A673 (cell line): ENCODE data around the gene SYPL2. TPM values are rescaled to one million over a fixed set of nuclear protein-coding genes. Genes with fewer than 3 reads are reported as not detected.
"Not testable (repeated sequence)": the region's sequence is repeated elsewhere in the genome, so short reads cannot be mapped to it uniquely, and the experiment has no call there.

Experiments used
- BruUV-seq: library from RNA; stranded (reverse); fragments of 400-500 nt; replicated peaks from 2 replicates; lab custom pipeline; 2021; lab: Mats Ljungman, UMichigan
- CTCF ChIA-PET: fragments of 300-600 bp; sonication (Branson Sonifier 250); formaldehyde crosslinking; loops from one replicate; lab custom pipeline; 2022; ENCODE audit warnings: antibody characterized with exemption; lab: Charles Lee
- POLR2A ChIA-PET: fragments of 300-600 bp; sonication (Branson Sonifier 250); formaldehyde crosslinking; loops from one replicate; lab custom pipeline; 2022; ENCODE audit warnings: antibody characterized with exemption; ENCODE audit not compliant: low non-redundant PET; lab: Charles Lee
- DNase-seq: peaks from one replicate; pipeline ENCODE4 v3.0.0-alpha.2; 2015; ENCODE audit warnings: low spot score
- H3K27ac ChIP-seq: fragments of 200-600 bp; sonication (generic); 2 replicates; pipeline ENCODE4 v1.5.1; 2016; ENCODE audit warnings: mixed run types, low read depth, mild to moderate bottlenecking, mixed read lengths, antibody characterized with exemption, low read length; ENCODE audit not compliant: poor library complexity, severe bottlenecking
- H3K27me3 ChIP-seq: fragments of 200-600 bp; sonication (generic); replicated peaks from 2 replicates; pipeline ENCODE4 v1.6.1; 2017; ENCODE audit warnings: mixed run types, low read depth, mild to moderate bottlenecking, mixed read lengths, antibody characterized with exemption, low read length; ENCODE audit not compliant: insufficient read depth, poor library complexity
- H3K36me3 ChIP-seq: fragments of 200-600 bp; sonication (generic); 2 replicates; pipeline ENCODE4 v1.6.1; 2016; ENCODE audit warnings: mixed run types, mild to moderate bottlenecking, mixed read lengths, antibody characterized with exemption, low read length; ENCODE audit not compliant: insufficient read depth, poor library complexity, severe bottlenecking
- H3K4me1 ChIP-seq: fragments of 200-600 bp; sonication (generic); 2 replicates; pipeline ENCODE4 v1.6.1; 2017; ENCODE audit warnings: mixed run types, mild to moderate bottlenecking, mixed read lengths, antibody characterized with exemption, low read length; ENCODE audit not compliant: insufficient read depth, poor library complexity, severe bottlenecking
- H3K4me3 ChIP-seq: fragments of 200-600 bp; sonication (generic); 2 replicates; pipeline ENCODE4 v1.5.1; 2016; ENCODE audit warnings: low read depth, mixed run types, mild to moderate bottlenecking, mixed read lengths, low read length; ENCODE audit not compliant: poor library complexity, severe bottlenecking
- H3K9me3 ChIP-seq: fragments of 200-600 bp; sonication (generic); 2 replicates; pipeline ENCODE4 v1.6.1; 2016; ENCODE audit warnings: mixed run types, low read depth, mild to moderate bottlenecking, mixed read lengths, antibody characterized with exemption, low read length; ENCODE audit not compliant: poor library complexity, severe bottlenecking
- CTCF ChIP-seq: fragments of 300-800, 200-600 bp; sonication (generic); conservative IDR thresholded peaks from 2 replicates; pipeline ENCODE4 v1.5.1; 2017; ENCODE audit warnings: low read depth, mild to moderate bottlenecking, antibody characterized with exemption, low read length, moderate library complexity, mixed read lengths
- EZH2 ChIP-seq: fragments of 200-600 bp; sonication (generic); IDR thresholded peaks from 2 replicates; pipeline ENCODE4 v1.6.1; 2017; ENCODE audit warnings: borderline replicate concordance, low read depth, mild to moderate bottlenecking, mixed read lengths, antibody characterized with exemption, low read length; ENCODE audit not compliant: poor library complexity, severe bottlenecking
- intact Hi-C: fragments of 100-400 bp; cut with micrococcal nuclease; formaldehyde crosslinking; loops from one replicate; pipeline ENCODE4 v1.10.0; 2022; ENCODE audit not compliant: unreplicated experiment
- total RNA-seq: library from RNA; stranded (reverse); gene quantifications from 2 replicates; pipeline ENCODE4 v1.2.3, GENCODE V29; 2021

Gene SYPL2
- total RNA-seq, 1 experiment from 2014 or later: 0.13 TPM

- peaks cover 88% of the 10 kb centered on the region for H3K27me3 ChIP-seq
- TF ChIP-seq CTCF (no peak), EZH2 (no peak)
- DNase-seq: no peak
- ChIA-PET POLR2A (no interaction called here), CTCF (no interaction called here)
- intact Hi-C loops: no loop called here
- no peaks in the 10 kb centered on the region for H3K9me3 ChIP-seq
- H3K4me3 ChIP-seq: no peak overlapping the region
- BruUV-seq: no TSS peak
- no peaks in the 10 kb centered on the region for H3K36me3 ChIP-seq
- H3K4me1 ChIP-seq: peaks cover 15% of the 10 kb centered on the region
- H3K27ac ChIP-seq: no peak overlapping the region
Measured at GRCh38 chr1:109470245-109470644, 3.9 kb downstream of the SYPL2 start.

- no peak for DNase-seq
- Histone ChIP-seq H3K27ac (no peak overlapping the region), H3K4me3 (no peak overlapping the region), H3K4me1 (no peaks in the 10 kb centered on the region), H3K27me3 (peaks cover 89% of the 10 kb centered on the region), H3K9me3 (no peaks in the 10 kb centered on the region), H3K36me3 (no peaks in the 10 kb centered on the region)
- BruUV-seq: no TSS peak
- CTCF ChIA-PET: no interaction called here
- intact Hi-C loops: no loop called here
- TF ChIP-seq EZH2: no peak
- TF ChIP-seq CTCF: no peak
- POLR2A ChIA-PET: no interaction called here
Measured at GRCh38 chr1:109472779-109473178, 6.4 kb downstream of the SYPL2 start.

DNA sequence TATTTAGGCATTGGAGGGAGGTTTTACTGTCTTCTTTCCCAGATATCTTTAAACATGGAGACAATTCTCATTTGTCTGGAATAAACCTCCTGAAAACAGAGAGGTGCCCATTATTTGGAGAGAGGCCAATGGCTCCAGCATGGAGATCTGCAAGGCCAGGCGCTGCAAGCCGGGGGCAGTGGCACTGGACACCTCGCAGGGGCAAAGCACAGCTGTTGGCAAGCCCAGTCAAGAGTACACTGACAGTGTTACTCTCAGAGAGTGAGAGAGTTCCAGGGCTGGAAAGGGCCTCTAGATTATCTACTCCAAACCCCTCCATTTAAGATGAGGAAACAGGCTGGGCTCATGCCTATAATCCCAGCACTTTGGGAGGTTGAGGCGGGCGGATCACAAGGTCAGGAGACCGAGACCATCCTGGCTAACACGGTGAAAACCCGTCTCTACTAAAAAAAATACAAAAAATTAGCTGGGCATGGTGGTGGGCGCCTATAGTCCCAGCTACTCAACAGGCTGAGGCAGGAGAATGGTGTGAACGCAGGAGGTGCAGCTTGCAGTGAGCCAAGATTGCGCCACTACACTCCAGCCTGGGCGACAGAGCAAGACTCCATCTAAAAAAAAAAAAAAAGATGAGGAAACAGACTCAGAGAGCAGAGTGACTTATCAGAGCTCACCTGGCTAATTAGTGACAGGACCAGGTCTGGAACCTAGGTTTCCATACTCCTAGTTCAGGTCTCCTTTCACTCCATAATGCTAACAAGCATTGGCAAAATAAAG is 7.1 kb downstream of the SYPL2 start:
- BruUV-seq, H3K9me3 ChIP-seq, POLR2A ChIA-PET, DNase-seq, H3K36me3 ChIP-seq, intact Hi-C loops, H3K4me1 ChIP-seq, H3K27ac ChIP-seq, H3K4me3 ChIP-seq: not testable (repeated sequence)
- peaks cover 89% of the 10 kb centered on the region for H3K27me3 ChIP-seq
- CTCF ChIA-PET: interaction anchor here (0.8 kb wide), 1 partner anchor 24 kb away, joined by 10 read pairs; no protein-coding TSS in a partner anchor
